ENCODE measurements around the gene SKAP2.

SKAP2 gene

GRCh38 chr7:26626687-26627086 is 237.7 kb downstream of the SKAP2 start:
- WGBS, 2 experiments (ENCODE audit: insufficient coverage in 2 of 2): 62 to 85% methylated on average over 2 of the region's 2 CpGs
- Histone ChIP-seq H3K27ac (ENCODE audit: low read depth, low read length, severe bottlenecking) (no peak overlapping the region), H3K36me3 (ENCODE audit: control insufficient read depth, insufficient read depth, low read length) (no peaks in the 10 kb centered on the region), H3K4me3 (ENCODE audit: extremely low read depth, insufficient read depth, low read length, poor library complexity, severe bottlenecking) (no peak overlapping the region), H3K9me3 (ENCODE audit: control insufficient read depth, low read length) (no peaks in the 10 kb centered on the region), H3K4me1 (ENCODE audit: control insufficient read depth, insufficient read depth, low read length, poor library complexity, severe bottlenecking) (no peaks in the 10 kb centered on the region)

- Histone ChIP-seq H3K9me3 (ENCODE audit: control insufficient read depth, low read length) (no peaks in the 10 kb centered on the region), H3K36me3 (ENCODE audit: control insufficient read depth, insufficient read depth, low read length) (no peaks in the 10 kb centered on the region), H3K27ac (ENCODE audit: low read depth, low read length, severe bottlenecking) (no peak overlapping the region), H3K4me1 (ENCODE audit: control insufficient read depth, insufficient read depth, low read length, poor library complexity, severe bottlenecking) (no peaks in the 10 kb centered on the region), H3K4me3 (ENCODE audit: extremely low read depth, insufficient read depth, low read length, poor library complexity, severe bottlenecking) (no peak overlapping the region)
- WGBS, 2 experiments (ENCODE audit: insufficient coverage in 2 of 2): 97 to 98% methylated on average over 5 to 8 of the region's 8 CpGs
These were observed 238.2 kb downstream of the SKAP2 start for GRCh38 chr7:26626156-26626555.

- WGBS, 2 experiments (ENCODE audit: insufficient coverage in 2 of 2): 89 to 100% methylated on average over 4 of the region's 4 CpGs
- no peak overlapping the region for H3K27ac ChIP-seq (ENCODE audit: low read depth, low read length, severe bottlenecking)
- H3K4me1 ChIP-seq (ENCODE audit: control insufficient read depth, insufficient read depth, low read length, poor library complexity, severe bottlenecking): no peaks in the 10 kb centered on the region
- H3K36me3 ChIP-seq (ENCODE audit: control insufficient read depth, insufficient read depth, low read length): no peaks in the 10 kb centered on the region
- no peaks in the 10 kb centered on the region for H3K9me3 ChIP-seq (ENCODE audit: control insufficient read depth, low read length)
- H3K4me3 ChIP-seq (ENCODE audit: extremely low read depth, insufficient read depth, low read length, poor library complexity, severe bottlenecking): no peak overlapping the region
These were observed 239.1 kb downstream of the SKAP2 start for GRCh38 chr7:26625286-26625685.

- Histone ChIP-seq H3K27ac (ENCODE audit: low read depth, low read length, severe bottlenecking) (no peak overlapping the region), H3K4me1 (ENCODE audit: control insufficient read depth, insufficient read depth, low read length, poor library complexity, severe bottlenecking) (no peaks in the 10 kb centered on the region), H3K4me3 (ENCODE audit: extremely low read depth, insufficient read depth, low read length, poor library complexity, severe bottlenecking) (no peak overlapping the region), H3K36me3 (ENCODE audit: control insufficient read depth, insufficient read depth, low read length) (no peaks in the 10 kb centered on the region), H3K9me3 (ENCODE audit: control insufficient read depth, low read length) (no peaks in the 10 kb centered on the region)
- WGBS, 2 experiments (ENCODE audit: insufficient coverage in 2 of 2): 94 to 95% methylated on average over 11 of the region's 12 CpGs
These were observed 239.6 kb downstream of the SKAP2 start for GRCh38 chr7:26624839-26625238.

GRCh38 chr7:26624431-26624830 is 240.0 kb downstream of the SKAP2 start:
- WGBS, 2 experiments (ENCODE audit: insufficient coverage in 2 of 2): 77 to 100% methylated on average over 2 to 4 of the region's 5 CpGs
- H3K36me3 ChIP-seq (ENCODE audit: control insufficient read depth, insufficient read depth, low read length): no peaks in the 10 kb centered on the region
- H3K4me3 ChIP-seq (ENCODE audit: extremely low read depth, insufficient read depth, low read length, poor library complexity, severe bottlenecking): no peak overlapping the region
- H3K27ac ChIP-seq (ENCODE audit: low read depth, low read length, severe bottlenecking): no peak overlapping the region
- H3K9me3 ChIP-seq (ENCODE audit: control insufficient read depth, low read length): no peaks in the 10 kb centered on the region
- no peaks in the 10 kb centered on the region for H3K4me1 ChIP-seq (ENCODE audit: control insufficient read depth, insufficient read depth, low read length, poor library complexity, severe bottlenecking)

- Histone ChIP-seq H3K27ac (ENCODE audit: low read depth, low read length, severe bottlenecking) (no peak overlapping the region), H3K36me3 (ENCODE audit: control insufficient read depth, insufficient read depth, low read length) (no peaks in the 10 kb centered on the region), H3K9me3 (ENCODE audit: control insufficient read depth, low read length) (no peaks in the 10 kb centered on the region), H3K4me1 (ENCODE audit: control insufficient read depth, insufficient read depth, low read length, poor library complexity, severe bottlenecking) (no peaks in the 10 kb centered on the region), H3K4me3 (ENCODE audit: extremely low read depth, insufficient read depth, low read length, poor library complexity, severe bottlenecking) (no peak overlapping the region)
- 71 to 80% methylated on average over 8 to 10 of the region's 12 CpGs for WGBS, 2 experiments (ENCODE audit: insufficient coverage in 2 of 2)
These were observed 244.0 kb downstream of the SKAP2 start for GRCh38 chr7:26620352-26620751.

- Histone ChIP-seq H3K4me1 (ENCODE audit: control insufficient read depth, insufficient read depth, low read length, poor library complexity, severe bottlenecking) (no peaks in the 10 kb centered on the region), H3K36me3 (ENCODE audit: control insufficient read depth, insufficient read depth, low read length) (no peaks in the 10 kb centered on the region), H3K9me3 (ENCODE audit: control insufficient read depth, low read length) (no peaks in the 10 kb centered on the region), H3K4me3 (ENCODE audit: extremely low read depth, insufficient read depth, low read length, poor library complexity, severe bottlenecking) (no peak overlapping the region), H3K27ac (ENCODE audit: low read depth, low read length, severe bottlenecking) (no peak overlapping the region)
- WGBS, 2 experiments (ENCODE audit: insufficient coverage in 2 of 2): 97 to 100% methylated on average over 3 of the region's 4 CpGs
These were observed 244.9 kb downstream of the SKAP2 start for GRCh38 chr7:26619348-26619984.

- H3K36me3 ChIP-seq (ENCODE audit: control insufficient read depth, insufficient read depth, low read length): no peaks in the 10 kb centered on the region
- no peak overlapping the region for H3K4me3 ChIP-seq (ENCODE audit: extremely low read depth, insufficient read depth, low read length, poor library complexity, severe bottlenecking)
- no peaks in the 10 kb centered on the region for H3K4me1 ChIP-seq (ENCODE audit: control insufficient read depth, insufficient read depth, low read length, poor library complexity, severe bottlenecking)
- no peak overlapping the region for H3K27ac ChIP-seq (ENCODE audit: low read depth, low read length, severe bottlenecking)
- no peaks in the 10 kb centered on the region for H3K9me3 ChIP-seq (ENCODE audit: control insufficient read depth, low read length)
- 92 to 94% methylated on average over 7 of the region's 8 CpGs for WGBS, 2 experiments (ENCODE audit: insufficient coverage in 2 of 2)
These were observed 245.5 kb downstream of the SKAP2 start for GRCh38 chr7:26618898-26619297.

- H3K36me3 ChIP-seq (ENCODE audit: control insufficient read depth, insufficient read depth, low read length): no peaks in the 10 kb centered on the region
- H3K27ac ChIP-seq (ENCODE audit: low read depth, low read length, severe bottlenecking): no peak overlapping the region
These were observed 245.9 kb downstream of the SKAP2 start for GRCh38 chr7:26618449-26618848.

More at GRCh38 chr7:26618449-26618848, 245.9 kb downstream of the SKAP2 start:
- H3K4me1 ChIP-seq (ENCODE audit: control insufficient read depth, insufficient read depth, low read length, poor library complexity, severe bottlenecking): no peaks in the 10 kb centered on the region
- 67 to 79% methylated on average over 12 of the region's 12 CpGs for whole genome bisulfite sequencing, 2 experiments (ENCODE audit: insufficient coverage in 2 of 2)
- no peak overlapping the region for H3K4me3 ChIP-seq (ENCODE audit: extremely low read depth, insufficient read depth, low read length, poor library complexity, severe bottlenecking)
- no peaks in the 10 kb centered on the region for H3K9me3 ChIP-seq (ENCODE audit: control insufficient read depth, low read length)

Measured in mesodermal cell (in vitro differentiated cells).